GM12878 (cell line): ENCODE results near the gene KRT73. TPM values are rescaled to one million over a fixed set of nuclear protein-coding genes. Genes with fewer than 3 reads are reported as not detected.

Experiments used
- ATAC-seq: fragments of 200-7000 bp; cut with Tn5 transposase; 3 replicates; pipeline ENCODE4 v1.9.1; 2020; ENCODE audit warnings: mild to moderate bottlenecking, moderate library complexity
- BruUV-seq: library from RNA; stranded (reverse); fragments of 400-500 nt; replicated peaks from 2 replicates; lab custom pipeline; 2021; lab: Mats Ljungman, UMichigan
- CTCF ChIA-PET: fragments of 300-600 bp; sonication (Branson Sonifier 250); formaldehyde crosslinking; extraction: SDS; loops from one replicate; lab custom pipeline; 2021; ENCODE audit warnings: inconsistent platforms; lab: Yijun Ruan, JAX
- POLR2A ChIA-PET: fragments of 350-600 bp; formaldehyde crosslinking; extraction: SDS; loops from one replicate; lab custom pipeline; 2021; ENCODE audit warnings: inconsistent platforms; lab: Charles Lee
- RAD21 ChIA-PET: fragments of 300-600 bp; sonication (Branson Sonifier 250); formaldehyde crosslinking; loops from one replicate; lab custom pipeline; 2023; ENCODE audit warnings: antibody characterized with exemption; ENCODE audit not compliant: unreplicated experiment; lab: Charles Lee
- SMC1A ChIA-PET: fragments of 300-600 bp; sonication (Branson Sonifier 250); formaldehyde crosslinking; loops from one replicate; lab custom pipeline; 2023; ENCODE audit not compliant: unreplicated experiment, uncharacterized antibody; lab: Charles Lee
- DNase-seq: peaks from one replicate; pipeline ENCODE4 v3.0.0-alpha.2; 2011; ENCODE audit warnings: low read depth, low spot score
- FAIRE-seq: peaks from 3 replicates; lab custom pipeline; 2011; peaks lifted over from hg19 to GRCh38; lab: Jason Lieb, UNC
- H2AFZ ChIP-seq: 2 replicates; pipeline ENCODE4 v1.6.0; 2011; ENCODE audit warnings: low read depth, low read length, control low read depth; ENCODE audit not compliant: control insufficient read depth
- H3K27ac ChIP-seq: 2 replicates; pipeline ENCODE4 v1.5.1; 2011; ENCODE audit warnings: control low read depth; ENCODE audit not compliant: control insufficient read depth, insufficient read depth
- H3K27me3 ChIP-seq, 2 experiments: replicated peaks in 1 of 2; 2 replicates each; pipeline versions ENCODE4 v1.6.0 to v1.6.1; 2011; ENCODE audit warnings: low read length in 1 of 2; ENCODE audit not compliant: control insufficient read depth in 2 of 2, insufficient read depth in 2 of 2
- H3K36me3 ChIP-seq, 2 experiments: 2 replicates each; pipeline ENCODE4 v1.5.1; 2011; ENCODE audit warnings: low read length in 1 of 2; ENCODE audit not compliant: control insufficient read depth in 2 of 2, insufficient read depth in 2 of 2
- H3K4me1 ChIP-seq: 2 replicates; pipeline ENCODE4 v1.6.1; 2011; ENCODE audit warnings: mild to moderate bottlenecking, low read length, moderate library complexity, mixed read lengths; ENCODE audit not compliant: control insufficient read depth, insufficient read depth
- H3K4me2 ChIP-seq: 2 replicates; pipeline ENCODE4 v1.6.0; 2011; ENCODE audit warnings: control low read depth; ENCODE audit not compliant: control insufficient read depth, insufficient read depth
- H3K4me3 ChIP-seq: fragments of 200-600 bp; sonication (generic); 2 replicates; pipeline ENCODE4 v1.5.1; 2016
- H3K79me2 ChIP-seq: 2 replicates; pipeline ENCODE4 v1.6.0; 2011; ENCODE audit warnings: low read length; ENCODE audit not compliant: control insufficient read depth, insufficient read depth
- H3K9ac ChIP-seq: 2 replicates; pipeline ENCODE4 v1.8.0; 2011; ENCODE audit warnings: low read length, control low read depth, mixed read lengths; ENCODE audit not compliant: control insufficient read depth, insufficient read depth
- H3K9me3 ChIP-seq: replicated peaks from 3 replicates; pipeline ENCODE4 v1.5.1; 2011; ENCODE audit warnings: mild to moderate bottlenecking, low read length; ENCODE audit not compliant: control insufficient read depth, insufficient read depth
- H4K20me1 ChIP-seq: 2 replicates; pipeline ENCODE4 v1.6.0; 2011; ENCODE audit not compliant: control insufficient read depth, insufficient read depth
- CREB1 ChIP-seq: IDR thresholded peaks from 2 replicates; pipeline ENCODE4 v1.6.1; 2012; ENCODE audit warnings: low read depth, mild to moderate bottlenecking, inconsistent platforms
- E2F8 ChIP-seq: fragments of 450-650 bp; IDR thresholded peaks from 2 replicates; pipeline ENCODE4 v1.6.1; 2018; ENCODE audit warnings: mild to moderate bottlenecking, low read depth, moderate library complexity; ENCODE audit not compliant: partially characterized antibody
- HDGF ChIP-seq: fragments of 450-650 bp; IDR thresholded peaks from 2 replicates; pipeline ENCODE4 v1.6.1; 2016; ENCODE audit warnings: antibody characterized with exemption
- KDM1A ChIP-seq: fragments of 200-600 bp; sonication (generic); IDR thresholded peaks from 2 replicates; pipeline ENCODE4 v1.6.1; 2016; ENCODE audit warnings: borderline replicate concordance
- POLR2AphosphoS2 ChIP-seq: IDR thresholded peaks from 2 replicates; pipeline ENCODE4 v1.6.1; 2011; ENCODE audit warnings: low read depth, mild to moderate bottlenecking, low read length, improper control_type of control experiment, moderate library complexity
- SRF ChIP-seq, 2 experiments: IDR thresholded peaks; 2 replicates each; pipeline ENCODE4 v1.6.1; 2011; ENCODE audit warnings: low read depth in 2 of 2, low read length in 2 of 2, mild to moderate bottlenecking in 1 of 2, moderate library complexity in 1 of 2
- TCF3 ChIP-seq: IDR thresholded peaks from 2 replicates; pipeline ENCODE4 v1.6.1; 2012; ENCODE audit warnings: low read depth, mild to moderate bottlenecking, low read length, borderline replicate concordance; ENCODE audit not compliant: insufficient read depth
- WGBS: methylation state at CpG from one replicate; pipeline ENCODE4 v1.1.6; 2016; ENCODE audit warnings: low lambda C conversion rate; ENCODE audit not compliant: insufficient replicate concordance, insufficient coverage; ENCODE audit errors: missing lambda C conversion rate; 5-methylcytosine and 5-hydroxymethylcytosine counted together
- in situ Hi-C: fragments of 300-500 bp; cut with MboI; formaldehyde crosslinking; loops from 9 replicates; pipeline ENCODE4 v1.14.3; 2018; ENCODE audit warnings: mixed read lengths
- intact Hi-C: fragments of 100-400 bp; cut with micrococcal nuclease; formaldehyde crosslinking; loops from one replicate; pipeline ENCODE4 v1.14.2; 2022; ENCODE audit not compliant: unreplicated experiment
- polyA plus RNA-seq, 11 experiments: library from polyadenylated mRNA; depleted of rRNA in 4 of 11; unstranded in 6 of 11; stranded (reverse) in 5 of 11; fragments of >200 nt; fragmentation: Nextera tagmentation in 4 of 11; fragmentation: Illumina TruSeq in 1 of 11; extraction: Ambion mirVana in 4 of 11; extraction: Trizol in 1 of 11; gene quantifications; 1 replicate in 1 of 11; 2 replicates in 10 of 11; pipeline versions ENCODE4 v1.2.1 to v1.2.3, GENCODE V29; 2011 to 2016; ENCODE audit warnings: inconsistent platforms in 2 of 11, missing spikeins in 2 of 11, low read depth in 1 of 11
- total RNA-seq, 4 experiments: library from RNA; depleted of rRNA in 3 of 4; stranded (reverse); fragments of >200 nt in 3 of 4; fragmentation: Illumina TruSeq in 1 of 4; extraction: Trizol in 1 of 4; gene quantifications; 2 replicates each; pipeline versions ENCODE4 v1.2.1 to v1.2.3, GENCODE V29; 2013 to 2021
- TF ChIP-seq, protein P1 (sequence below): fragments of 450-650 bp; formaldehyde crosslinking; IDR thresholded peaks from 2 replicates; pipeline ENCODE4 v1.4.0; 2022; ENCODE audit warnings: mild to moderate bottlenecking, moderate library complexity
- TF ChIP-seq, protein P2 (sequence below): fragments of 450-650 bp; IDR thresholded peaks from 2 replicates; pipeline ENCODE4 v1.6.1; 2018; ENCODE audit warnings: borderline replicate concordance, mild to moderate bottlenecking; ENCODE audit not compliant: partially characterized antibody
- TF ChIP-seq, protein P3 (sequence below): fragments of 450-650 bp; formaldehyde crosslinking; IDR thresholded peaks from 2 replicates; pipeline ENCODE4 v1.4.0; 2020; ENCODE audit warnings: mild to moderate bottlenecking, moderate library complexity

The KRT73 gene
- total and polyA plus RNA-seq, 10 of the 15 experiments (the other 5 are each of a cell fraction or from before 2014, with no cell fraction given), result not detected

GRCh38 chr12:52629281-52630007 lies 11.1 kb upstream of the KRT73 start:
- in situ Hi-C loops, result no loop called here
- ChIA-PET POLR2A (no interaction called here), SMC1A (no interaction called here), RAD21 (no interaction called here), CTCF (interaction anchor here (0.6 kb wide), 1 partner anchor 241 kb away, joined by 3 read pairs; no protein-coding TSS in a partner anchor)
- no peak overlapping the region for H3K9ac ChIP-seq
- no peaks in the 10 kb centered on the region for H3K4me1 ChIP-seq
- intact Hi-C loops, result no loop called here
- H3K4me3 ChIP-seq, result no peak overlapping the region
- H3K27me3 ChIP-seq, result peaks cover 0 to 2% of the 10 kb centered on the region in 2 experiments; a peak in 2 of 4 replicates
- H3K9me3 ChIP-seq, result no peaks in the 10 kb centered on the region
- H3K4me2 ChIP-seq, result no peak overlapping the region
- FAIRE-seq (no peak), DNase-seq (no peak), ATAC-seq (no peak)
- no TSS peak for BruUV-seq
- no peak overlapping the region for H3K27ac ChIP-seq
- WGBS, result 12% methylated on average over 12 of the region's 12 CpGs
- no peaks in the 10 kb centered on the region for H3K36me3 ChIP-seq
- no peaks in the 10 kb centered on the region for H4K20me1 ChIP-seq
- H2AFZ ChIP-seq, result no peak overlapping the region
- no peaks in the 10 kb centered on the region for H3K79me2 ChIP-seq
- TF ChIP-seq SRF (IDR thresholded peaks at IDR 0.05; ENCODE audit: low read depth in 2 of 2, low read length in 2 of 2) (no peak), E2F8 (no peak), TCF3 (no peak), POLR2AphosphoS2 (no peak), KDM1A (no peak), HDGF (no peak), CREB1 (no peak)
- TF ChIP-seq, protein P1, sequence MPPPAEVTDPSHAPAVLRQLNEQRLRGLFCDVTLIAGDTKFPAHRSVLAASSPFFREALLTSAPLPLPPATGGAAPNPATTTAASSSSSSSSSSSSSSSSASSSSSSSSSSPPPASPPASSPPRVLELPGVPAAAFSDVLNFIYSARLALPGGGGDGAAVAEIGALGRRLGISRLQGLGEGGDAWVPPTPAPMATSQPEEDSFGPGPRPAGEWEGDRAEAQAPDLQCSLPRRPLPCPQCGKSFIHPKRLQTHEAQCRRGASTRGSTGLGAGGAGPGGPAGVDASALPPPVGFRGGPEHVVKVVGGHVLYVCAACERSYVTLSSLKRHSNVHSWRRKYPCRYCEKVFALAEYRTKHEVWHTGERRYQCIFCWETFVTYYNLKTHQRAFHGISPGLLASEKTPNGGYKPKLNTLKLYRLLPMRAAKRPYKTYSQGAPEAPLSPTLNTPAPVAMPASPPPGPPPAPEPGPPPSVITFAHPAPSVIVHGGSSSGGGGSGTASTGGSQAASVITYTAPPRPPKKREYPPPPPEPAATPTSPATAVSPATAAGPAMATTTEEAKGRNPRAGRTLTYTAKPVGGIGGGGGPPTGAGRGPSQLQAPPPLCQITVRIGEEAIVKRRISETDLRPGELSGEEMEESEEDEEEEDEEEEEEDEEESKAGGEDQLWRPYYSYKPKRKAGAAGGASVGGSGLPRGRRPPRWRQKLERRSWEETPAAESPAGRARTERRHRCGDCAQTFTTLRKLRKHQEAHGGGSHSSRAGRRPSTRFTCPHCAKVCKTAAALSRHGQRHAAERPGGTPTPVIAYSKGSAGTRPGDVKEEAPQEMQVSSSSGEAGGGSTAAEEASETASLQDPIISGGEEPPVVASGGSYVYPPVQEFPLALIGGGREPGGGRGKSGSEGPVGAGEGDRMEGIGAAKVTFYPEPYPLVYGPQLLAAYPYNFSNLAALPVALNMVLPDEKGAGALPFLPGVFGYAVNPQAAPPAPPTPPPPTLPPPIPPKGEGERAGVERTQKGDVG (CRISPR knock-in tag), result no peak
- TF ChIP-seq, protein P2, sequence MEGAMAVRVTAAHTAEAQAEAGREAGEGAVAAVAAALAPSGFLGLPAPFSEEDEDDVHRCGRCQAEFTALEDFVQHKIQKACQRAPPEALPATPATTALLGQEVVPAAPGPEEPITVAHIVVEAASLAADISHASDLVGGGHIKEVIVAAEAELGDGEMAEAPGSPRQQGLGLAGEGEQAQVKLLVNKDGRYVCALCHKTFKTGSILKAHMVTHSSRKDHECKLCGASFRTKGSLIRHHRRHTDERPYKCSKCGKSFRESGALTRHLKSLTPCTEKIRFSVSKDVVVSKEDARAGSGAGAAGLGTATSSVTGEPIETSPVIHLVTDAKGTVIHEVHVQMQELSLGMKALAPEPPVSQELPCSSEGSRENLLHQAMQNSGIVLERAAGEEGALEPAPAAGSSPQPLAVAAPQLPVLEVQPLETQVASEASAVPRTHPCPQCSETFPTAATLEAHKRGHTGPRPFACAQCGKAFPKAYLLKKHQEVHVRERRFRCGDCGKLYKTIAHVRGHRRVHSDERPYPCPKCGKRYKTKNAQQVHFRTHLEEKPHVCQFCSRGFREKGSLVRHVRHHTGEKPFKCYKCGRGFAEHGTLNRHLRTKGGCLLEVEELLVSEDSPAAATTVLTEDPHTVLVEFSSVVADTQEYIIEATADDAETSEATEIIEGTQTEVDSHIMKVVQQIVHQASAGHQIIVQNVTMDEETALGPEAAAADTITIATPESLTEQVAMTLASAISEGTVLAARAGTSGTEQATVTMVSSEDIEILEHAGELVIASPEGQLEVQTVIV, result no peak
- TF ChIP-seq, protein P3, sequence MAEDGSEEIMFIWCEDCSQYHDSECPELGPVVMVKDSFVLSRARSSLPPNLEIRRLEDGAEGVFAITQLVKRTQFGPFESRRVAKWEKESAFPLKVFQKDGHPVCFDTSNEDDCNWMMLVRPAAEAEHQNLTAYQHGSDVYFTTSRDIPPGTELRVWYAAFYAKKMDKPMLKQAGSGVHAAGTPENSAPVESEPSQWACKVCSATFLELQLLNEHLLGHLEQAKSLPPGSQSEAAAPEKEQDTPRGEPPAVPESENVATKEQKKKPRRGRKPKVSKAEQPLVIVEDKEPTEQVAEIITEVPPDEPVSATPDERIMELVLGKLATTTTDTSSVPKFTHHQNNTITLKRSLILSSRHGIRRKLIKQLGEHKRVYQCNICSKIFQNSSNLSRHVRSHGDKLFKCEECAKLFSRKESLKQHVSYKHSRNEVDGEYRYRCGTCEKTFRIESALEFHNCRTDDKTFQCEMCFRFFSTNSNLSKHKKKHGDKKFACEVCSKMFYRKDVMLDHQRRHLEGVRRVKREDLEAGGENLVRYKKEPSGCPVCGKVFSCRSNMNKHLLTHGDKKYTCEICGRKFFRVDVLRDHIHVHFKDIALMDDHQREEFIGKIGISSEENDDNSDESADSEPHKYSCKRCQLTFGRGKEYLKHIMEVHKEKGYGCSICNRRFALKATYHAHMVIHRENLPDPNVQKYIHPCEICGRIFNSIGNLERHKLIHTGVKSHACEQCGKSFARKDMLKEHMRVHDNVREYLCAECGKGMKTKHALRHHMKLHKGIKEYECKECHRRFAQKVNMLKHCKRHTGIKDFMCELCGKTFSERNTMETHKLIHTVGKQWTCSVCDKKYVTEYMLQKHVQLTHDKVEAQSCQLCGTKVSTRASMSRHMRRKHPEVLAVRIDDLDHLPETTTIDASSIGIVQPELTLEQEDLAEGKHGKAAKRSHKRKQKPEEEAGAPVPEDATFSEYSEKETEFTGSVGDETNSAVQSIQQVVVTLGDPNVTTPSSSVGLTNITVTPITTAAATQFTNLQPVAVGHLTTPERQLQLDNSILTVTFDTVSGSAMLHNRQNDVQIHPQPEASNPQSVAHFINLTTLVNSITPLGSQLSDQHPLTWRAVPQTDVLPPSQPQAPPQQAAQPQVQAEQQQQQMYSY (CRISPR knock-in tag), result no peak
